A549 (cell line): ENCODE measurements around the gene IZUMO1R.

Source experiments
- CTCF ChIP-seq: fragments of >200 bp; sonication (Bioruptor Twin); formaldehyde crosslinking; IDR thresholded peaks from 3 replicates; pipeline ENCODE4 v1.5.1; 2016
- EP300 ChIP-seq, 2 experiments: fragments of >200 bp; sonication (Bioruptor Twin); formaldehyde crosslinking; IDR thresholded peaks; 2 replicates in 1 of 2; 3 replicates in 1 of 2; pipeline ENCODE4 v1.6.1; 2016 to 2017
- HMGXB4 ChIP-seq: fragments of 250-450 bp; sonication (Bioruptor Pico); IDR thresholded peaks from 2 replicates; pipeline ENCODE4 v1.5.0; 2021; ENCODE audit warnings: mild to moderate bottlenecking, moderate library complexity, borderline replicate concordance
- HOXB13 ChIP-seq: fragments of 250-450 bp; sonication (Bioruptor Pico); IDR thresholded peaks from 2 replicates; pipeline ENCODE4 v1.5.0; 2020; ENCODE audit warnings: low read depth, mild to moderate bottlenecking, moderate library complexity
- MAFK ChIP-seq: fragments of 450-650 bp; IDR thresholded peaks from 2 replicates; pipeline ENCODE4 v1.6.1; 2014; ENCODE audit not compliant: partially characterized antibody
- MYC ChIP-seq: IDR thresholded peaks from 2 replicates; pipeline ENCODE4 v1.6.1; 2012; ENCODE audit warnings: mild to moderate bottlenecking, inconsistent platforms, low read length, improper control_type of control experiment, borderline replicate concordance
- NR3C1 ChIP-seq: fragments of >200 bp; sonication (Bioruptor Twin); formaldehyde crosslinking; IDR thresholded peaks from 3 replicates; pipeline ENCODE4 v1.6.1; 2017
- POLR2A ChIP-seq: IDR thresholded peaks from 2 replicates; pipeline ENCODE4 v1.6.1; 2012; ENCODE audit warnings: mild to moderate bottlenecking, low read length
- RAD21 ChIP-seq, 2 experiments: fragments of >200 bp in 1 of 2; sonication (Bioruptor Twin) in 1 of 2; formaldehyde crosslinking in 1 of 2; IDR thresholded peaks in 1 of 2; conservative IDR thresholded peaks in 1 of 2; 2 replicates in 1 of 2; 3 replicates in 1 of 2; pipeline ENCODE4 v1.6.1; 2012 to 2018; ENCODE audit warnings: inconsistent platforms in 1 of 2
- ZSCAN20 ChIP-seq: fragments of 250-450 bp; sonication (Bioruptor Pico); IDR thresholded peaks from 2 replicates; pipeline ENCODE4 v1.8.0; 2022; ENCODE audit warnings: mild to moderate bottlenecking, moderate library complexity

- TF ChIP-seq CTCF (no peak), HOXB13 (CRISPR knock-in tag) (no peak), MYC (no peak), POLR2A (no peak), HMGXB4 (CRISPR knock-in tag) (no peak), NR3C1 (no peak), RAD21 (conservative IDR thresholded peaks at IDR 0.05 in 1 of 2, IDR thresholded peaks at IDR 0.05 in 1 of 2) (no peak), EP300 (IDR thresholded peaks at IDR 0.05) (no peak), ZSCAN20 (CRISPR knock-in tag) (no peak), MAFK (no peak)
Observed at GRCh38 chr11:94338651-94339050, 34.3 kb downstream of the IZUMO1R start.
